ENCODE measurements around the gene TCF3.

Gene TCF3

GRCh38 chr19:1615156-1615765, 37.2 kb downstream of the TCF3 start:
- intact Hi-C loops (cut with DNase I): no loop called here
- DNase-seq: no peak

- no peak for DNase-seq
- intact Hi-C loops (cut with DNase I): no loop called here
These were observed 38.4 kb downstream of the TCF3 start for GRCh38 chr19:1613808-1614570.

- DNase-seq: no peak
- intact Hi-C loops (cut with DNase I): no loop called here
These were observed 39.3 kb downstream of the TCF3 start for GRCh38 chr19:1613146-1613545.

- intact Hi-C loops (cut with DNase I): no loop called here
- no peak for DNase-seq
These were observed 40.0 kb downstream of the TCF3 start for GRCh38 chr19:1612114-1613086.

GRCh38 chr19:1611353-1611752, 41.1 kb downstream of the TCF3 start:
- no peak for DNase-seq
- intact Hi-C loops (cut with DNase I): no loop called here

GRCh38 chr19:1610579-1610978, 41.8 kb downstream of the TCF3 start:
- DNase-seq: no peak
- intact Hi-C loops (cut with DNase I): no loop called here

- intact Hi-C loops (cut with DNase I): loop anchor here (5.0 kb wide), 1 partner anchor 43 kb away; the partner anchor contains the start of gene MEX3D
- DNase-seq: no peak
These were observed 42.5 kb downstream of the TCF3 start for GRCh38 chr19:1609680-1610474.

- intact Hi-C loops (cut with DNase I): loop anchor here (5.0 kb wide), 1 partner anchor 42 kb away; the partner anchor contains the start of gene MEX3D
These were observed 43.4 kb downstream of the TCF3 start for GRCh38 chr19:1609103-1609396.

GRCh38 chr19:1608359-1609102, 43.9 kb downstream of the TCF3 start:
- no peak for DNase-seq
- intact Hi-C loops (cut with DNase I): loop anchor here (5.0 kb wide), 1 partner anchor 41 kb away; the partner anchor contains the start of gene MEX3D

More at GRCh38 chr19:1609103-1609396, 43.4 kb downstream of the TCF3 start:
- DNase-seq: no peak

GRCh38 chr19:1606138-1606651, 46.2 kb downstream of the TCF3 start:
- intact Hi-C loops (cut with DNase I): loop anchor here (5.0 kb wide), 1 partner anchor 39 kb away; the partner anchor contains the start of gene MEX3D
- no peak for DNase-seq

- intact Hi-C loops (cut with DNase I): loop anchor here (1.0 to 5.0 kb wide), 3 partner anchors 12 to 47 kb away; partner anchors contain the start of genes MEX3D and TCF3
- DNase-seq: peak; percentile 91 to 99 (median 97)
These were observed 46.9 kb downstream of the TCF3 start, which contains the start of gene UQCR11 for GRCh38 chr19:1605236-1606137. Gene UQCR11 (minus strand): TSS chr19:1605462. CDS start chr19:1605409, 53 bp downstream.

GRCh38 chr19:1602091-1602707, 50.2 kb downstream of the TCF3 start:
- intact Hi-C loops (cut with DNase I): no loop called here
- DNase-seq: no peak

- no peak for DNase-seq
- intact Hi-C loops (cut with DNase I): no loop called here
These were observed 50.8 kb downstream of the TCF3 start for GRCh38 chr19:1601613-1602064.

GRCh38 chr19:1599460-1599846, 53.0 kb downstream of the TCF3 start:
- intact Hi-C loops (cut with DNase I): no loop called here
- peak in 1 of 10 donors; percentile 70 for DNase-seq

GRCh38 chr19:1598777-1599459, 53.5 kb downstream of the TCF3 start:
- intact Hi-C loops (cut with DNase I): no loop called here
- DNase-seq: peak in 1 of 10 donors; percentile 76

GRCh38 chr19:1593501-1593772, 59.0 kb downstream of the TCF3 start:
- intact Hi-C loops (cut with DNase I): loop anchor here (1.0 to 2.0 kb wide), 2 partner anchors 12 to 59 kb away; partner anchors contain the start of genes TCF3 and UQCR11
- DNase-seq: no peak
